ENCODE measurements around the gene PKMYT1. TPM values are rescaled to one million over a fixed set of nuclear protein-coding genes. Genes with fewer than 3 reads are reported as not detected.

Gene PKMYT1
- polyA plus RNA-seq, 1 experiment: 1.2 TPM

GRCh38 chr16:3027489-3027795, 47.2 kb upstream of the PKMYT1 start:
- Histone ChIP-seq H3K4me3 (ENCODE audit: low read depth, low read length) (no peak overlapping the region), H3K9me3 (ENCODE audit: control insufficient read depth, insufficient read depth, low read length) (no peaks in the 10 kb centered on the region; the same call in 1 of the 2 replicates), H3K27ac (ENCODE audit: low read depth, low read length) (no peak overlapping the region), H3K27me3 (ENCODE audit: control insufficient read depth, insufficient read depth, low read length) (peaks cover 26% of the 10 kb centered on the region)
- DNase-seq (ENCODE audit: low read depth, low spot score): no peak
- TF ChIP-seq CTCF (IDR thresholded peaks at IDR 0.05; ENCODE audit: low read depth, low read length): no peak
- CTCF ChIA-PET: interaction anchor here (0.6 to 2.2 kb wide), 8 partner anchors 11 to 148 kb away, joined by 3 to 12 read pairs (median 4); no protein-coding TSS in a partner anchor
- POLR2A ChIA-PET: no interaction called here

GRCh38 chr16:3026609-3027488, 46.6 kb upstream of the PKMYT1 start:
- no peak for DNase-seq (ENCODE audit: low read depth, low spot score)
- ChIA-PET POLR2A (no interaction called here), CTCF (interaction anchor here (0.7 to 1.6 kb wide), 4 partner anchors 8 to 147 kb away, joined by 3 to 6 read pairs (median 4); no protein-coding TSS in a partner anchor)
- peaks cover 22% of the 10 kb centered on the region for H3K27me3 ChIP-seq (ENCODE audit: control insufficient read depth, insufficient read depth, low read length)
- H3K9me3 ChIP-seq (ENCODE audit: control insufficient read depth, insufficient read depth, low read length): no peaks in the 10 kb centered on the region; the same call in 1 of the 2 replicates
- no peak overlapping the region for H3K27ac ChIP-seq (ENCODE audit: low read depth, low read length)
- no peak overlapping the region for H3K4me3 ChIP-seq (ENCODE audit: low read depth, low read length)
- no peak for TF ChIP-seq CTCF (IDR thresholded peaks at IDR 0.05; ENCODE audit: low read depth, low read length)

- TF ChIP-seq CTCF (IDR thresholded peaks at IDR 0.05; ENCODE audit: low read depth, low read length): no peak
- Histone ChIP-seq H3K9me3 (ENCODE audit: control insufficient read depth, insufficient read depth, low read length) (no peaks in the 10 kb centered on the region; the same call in 1 of the 2 replicates), H3K27ac (ENCODE audit: low read depth, low read length) (no peak overlapping the region), H3K27me3 (ENCODE audit: control insufficient read depth, insufficient read depth, low read length) (peaks cover 22% of the 10 kb centered on the region), H3K4me3 (ENCODE audit: low read depth, low read length) (no peak overlapping the region)
- ChIA-PET CTCF (interaction anchor here (1.2 to 1.3 kb wide), 2 partner anchors 9 to 104 kb away, joined by 3 to 4 read pairs; no protein-coding TSS in a partner anchor), POLR2A (no interaction called here)
- DNase-seq (ENCODE audit: low read depth, low spot score): no peak
Measured at GRCh38 chr16:3026003-3026378, 45.7 kb upstream of the PKMYT1 start.

GRCh38 chr16:3025032-3026002, 45.1 kb upstream of the PKMYT1 start:
- TF ChIP-seq CTCF (IDR thresholded peaks at IDR 0.05; ENCODE audit: low read depth, low read length): no peak
- DNase-seq (ENCODE audit: low read depth, low spot score): no peak
- ChIA-PET POLR2A (interaction anchor here (0.6 to 0.7 kb wide), 2 partner anchors 9 to 899 kb away, joined by 3 to 7 read pairs; no protein-coding TSS in a partner anchor), CTCF (interaction anchor here (0.6 to 1.3 kb wide), 3 partner anchors 10 to 104 kb away, joined by 4 to 8 read pairs (median 7); no protein-coding TSS in a partner anchor)
- peaks cover 17% of the 10 kb centered on the region for H3K27me3 ChIP-seq (ENCODE audit: control insufficient read depth, insufficient read depth, low read length)
- H3K27ac ChIP-seq (ENCODE audit: low read depth, low read length): no peak overlapping the region
- H3K4me3 ChIP-seq (ENCODE audit: low read depth, low read length): no peak overlapping the region
- H3K9me3 ChIP-seq (ENCODE audit: control insufficient read depth, insufficient read depth, low read length): no peaks in the 10 kb centered on the region; the same call in 1 of the 2 replicates

Measured in AG04450 (cell line).